Upper lobe of left lung (tissue), 6 donors: ENCODE data around the gene PLSCR1. TPM values are rescaled to one million over a fixed set of nuclear protein-coding genes. Genes with fewer than 3 reads are reported as not detected.

Source experiments
- ATAC-seq, 2 donors: fragments of 200-7000 bp; cut with Tn5 transposase; one replicate each; pipeline ENCODE4 v1.9.1; 2022; ENCODE audit warnings: mild to moderate bottlenecking in 2 of 2, moderate library complexity in 2 of 2; ENCODE audit not compliant: low FRiP score in 2 of 2
- DNase-seq, 2 donors: peaks; one replicate each; pipeline ENCODE4 v3.0.0-alpha.2; 2019 to 2020
- H3K27ac ChIP-seq, 4 donors: fragments of 200-600 bp; sonication (generic); one replicate each; pipeline ENCODE4 v1.5.1; 2016 to 2019
- H3K27me3 ChIP-seq, 4 donors: fragments of 200-600 bp; sonication (generic); one replicate each; pipeline ENCODE4 v1.5.1; 2017 to 2019
- H3K36me3 ChIP-seq, 4 donors: fragments of 200-600 bp; sonication (generic); one replicate each; pipeline ENCODE4 v1.5.1; 2016 to 2019
- H3K4me1 ChIP-seq, 4 donors: fragments of 200-600 bp; sonication (generic); one replicate each; pipeline ENCODE4 v1.5.1; 2018 to 2019
- H3K4me3 ChIP-seq, 4 donors: fragments of 200-600 bp; sonication (generic); one replicate each; pipeline ENCODE4 v1.5.1; 2017 to 2019; ENCODE audit warnings: mild to moderate bottlenecking in 2 of 4, moderate library complexity in 1 of 4
- H3K9me3 ChIP-seq, 4 donors: fragments of 200-600 bp; sonication (generic); one replicate each; pipeline ENCODE4 v1.5.1; 2018 to 2019
- EP300 ChIP-seq, 4 donors: sonication (generic); formaldehyde crosslinking; IDR thresholded peaks; one replicate each; pipeline ENCODE4 v1.5.1; 2017; ENCODE audit warnings: antibody characterized with exemption in 4 of 4, control low read depth in 2 of 4
- POLR2A ChIP-seq, 4 donors: fragments of 450-650 bp; IDR thresholded peaks; one replicate each; pipeline ENCODE4 v1.5.1; 2016 to 2017; ENCODE audit warnings: antibody characterized with exemption in 4 of 4, mild to moderate bottlenecking in 2 of 4
- POLR2AphosphoS5 ChIP-seq, 2 donors: sonication (generic); formaldehyde crosslinking; IDR thresholded peaks; one replicate each; pipeline ENCODE4 v1.5.1; 2017; ENCODE audit warnings: antibody characterized with exemption in 2 of 2
- WGBS, 2 donors: methylation state at CpG; one replicate each; pipeline ENCODE4 v1.1.5; 2017 to 2018; 5-methylcytosine and 5-hydroxymethylcytosine counted together
- total RNA-seq, 6 donors: library from RNA; depleted of rRNA in 4 of 6; stranded (reverse); fragments of >200 nt in 4 of 6; gene quantifications; one replicate each; pipeline versions ENCODE4 v1.1.0 to v1.2.1, GENCODE V29; 2016 to 2021
- TF ChIP-seq, protein P1 (sequence below), 6 experiments: fragments of 450-650 bp in 4 of 6; fragments of 200-600 bp in 2 of 6; sonication (generic) in 2 of 6; IDR thresholded peaks; one replicate each; pipeline ENCODE4 v1.5.1; 2016 to 2019; ENCODE audit warnings: antibody characterized with exemption in 6 of 6
- donor health status: DM: no; HTN: no; CAD: no; lungs with moderate emphysema.
- donor health status: DM: no; HTN: yes; CAD: no; lungs with severe emphysema.

The PLSCR1 gene
- total RNA-seq, 6 donors from 2014 or later: 77.4 to 173 (median 97.0) TPM

DNA sequence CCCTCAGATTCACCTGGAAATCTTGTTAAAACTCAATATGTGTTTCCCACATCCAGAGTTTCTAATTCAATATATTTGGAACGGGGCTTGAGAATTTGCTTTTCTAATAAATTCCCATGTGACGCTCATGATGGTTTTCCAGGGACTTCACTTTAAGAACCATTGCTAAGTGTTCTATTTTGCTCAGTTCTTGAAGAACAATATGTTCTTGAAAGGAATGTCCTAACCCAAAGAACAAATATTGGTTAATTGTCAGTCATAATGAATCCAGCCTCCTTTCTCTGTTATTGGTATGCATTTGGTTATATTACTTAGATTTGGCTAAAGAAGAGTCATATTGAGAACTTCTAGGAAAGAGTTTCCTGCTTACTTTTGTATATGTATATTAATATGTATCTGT is 70.7 kb downstream of the PLSCR1 start:
- ATAC-seq (no peak), DNase-seq (no peak)
- Histone ChIP-seq H3K27ac (no peak overlapping the region), H3K27me3 (no peaks in the 10 kb centered on the region), H3K36me3 (no peaks in the 10 kb centered on the region), H3K4me1 (peaks cover 0 to 15% (median 2%) of the 10 kb centered on the region in 4 donors), H3K9me3 (no peaks in the 10 kb centered on the region), H3K4me3 (no peak overlapping the region)
- TF ChIP-seq POLR2AphosphoS5 (IDR thresholded peaks at IDR 0.05) (no peak), POLR2A (IDR thresholded peaks at IDR 0.05) (no peak), EP300 (IDR thresholded peaks at IDR 0.05) (no peak)
- 77 to 88% methylated on average over 2 of the region's 2 CpGs for WGBS, 2 donors

DNA sequence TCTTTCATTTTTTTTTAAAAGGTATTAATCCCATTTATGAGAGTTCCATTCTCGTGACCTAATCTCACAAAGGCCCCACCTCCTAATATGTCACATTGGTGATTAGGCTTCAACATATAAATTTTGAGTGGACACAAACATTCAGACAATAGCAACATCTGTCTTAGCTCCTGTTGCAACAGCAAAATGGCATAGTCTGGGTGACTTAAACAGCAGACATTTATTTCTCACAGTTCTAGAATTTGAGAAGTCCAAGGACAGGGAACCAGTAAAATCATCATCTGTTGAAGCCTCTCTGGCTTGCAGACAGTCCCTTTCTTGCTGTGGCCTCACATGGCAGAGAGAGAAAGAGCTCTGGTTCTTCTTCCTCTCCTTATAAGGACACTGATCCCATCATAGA is 71.8 kb downstream of the PLSCR1 start:
- no peaks in the 10 kb centered on the region for H3K36me3 ChIP-seq
- H3K4me1 ChIP-seq: peaks cover 0 to 15% (median 2%) of the 10 kb centered on the region in 4 donors
- ATAC-seq: no peak
- WGBS, 2 donors: 81 to 82% methylated on average over 1 of the region's 1 CpG
- TF ChIP-seq EP300 (IDR thresholded peaks at IDR 0.05): no peak
- no peak for TF ChIP-seq POLR2A (IDR thresholded peaks at IDR 0.05)
- TF ChIP-seq, protein P1, sequence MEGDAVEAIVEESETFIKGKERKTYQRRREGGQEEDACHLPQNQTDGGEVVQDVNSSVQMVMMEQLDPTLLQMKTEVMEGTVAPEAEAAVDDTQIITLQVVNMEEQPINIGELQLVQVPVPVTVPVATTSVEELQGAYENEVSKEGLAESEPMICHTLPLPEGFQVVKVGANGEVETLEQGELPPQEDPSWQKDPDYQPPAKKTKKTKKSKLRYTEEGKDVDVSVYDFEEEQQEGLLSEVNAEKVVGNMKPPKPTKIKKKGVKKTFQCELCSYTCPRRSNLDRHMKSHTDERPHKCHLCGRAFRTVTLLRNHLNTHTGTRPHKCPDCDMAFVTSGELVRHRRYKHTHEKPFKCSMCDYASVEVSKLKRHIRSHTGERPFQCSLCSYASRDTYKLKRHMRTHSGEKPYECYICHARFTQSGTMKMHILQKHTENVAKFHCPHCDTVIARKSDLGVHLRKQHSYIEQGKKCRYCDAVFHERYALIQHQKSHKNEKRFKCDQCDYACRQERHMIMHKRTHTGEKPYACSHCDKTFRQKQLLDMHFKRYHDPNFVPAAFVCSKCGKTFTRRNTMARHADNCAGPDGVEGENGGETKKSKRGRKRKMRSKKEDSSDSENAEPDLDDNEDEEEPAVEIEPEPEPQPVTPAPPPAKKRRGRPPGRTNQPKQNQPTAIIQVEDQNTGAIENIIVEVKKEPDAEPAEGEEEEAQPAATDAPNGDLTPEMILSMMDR (IDR thresholded peaks at IDR 0.05): no peak
- TF ChIP-seq POLR2AphosphoS5 (IDR thresholded peaks at IDR 0.05): no peak
- no peaks in the 10 kb centered on the region for H3K27me3 ChIP-seq
- no peak for DNase-seq
- H3K4me3 ChIP-seq: no peak overlapping the region
- no peak overlapping the region for H3K27ac ChIP-seq
- H3K9me3 ChIP-seq: no peaks in the 10 kb centered on the region

DNA sequence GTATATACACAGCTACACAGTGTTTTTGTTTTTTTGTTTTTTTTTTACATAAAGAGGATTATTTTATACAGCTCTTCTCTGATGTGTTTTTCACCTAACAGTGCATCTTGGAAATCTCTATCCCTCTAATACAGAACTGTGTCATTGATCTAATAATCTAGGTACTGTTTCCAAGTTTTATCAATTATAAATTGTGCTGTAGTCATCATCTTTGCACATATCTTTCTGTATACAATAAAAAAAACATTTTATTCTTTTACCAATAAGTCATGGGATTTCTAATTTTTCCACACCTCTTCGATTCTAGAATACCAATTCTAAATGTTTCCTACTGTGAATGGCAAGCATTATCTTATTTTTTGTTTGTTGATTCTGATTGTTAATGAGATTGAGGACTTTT is 73.4 kb downstream of the PLSCR1 start:
- Histone ChIP-seq H3K4me3 (no peak overlapping the region), H3K27me3 (no peaks in the 10 kb centered on the region), H3K4me1 (peaks cover 0 to 15% (median 2%) of the 10 kb centered on the region in 4 donors), H3K27ac (no peak overlapping the region), H3K36me3 (no peaks in the 10 kb centered on the region), H3K9me3 (no peaks in the 10 kb centered on the region)
- DNase-seq (no peak), ATAC-seq (no peak)
- WGBS, 2 donors: 93% methylated on average over 1 of the region's 1 CpG
- no peak for TF ChIP-seq POLR2A (IDR thresholded peaks at IDR 0.05)
- TF ChIP-seq, protein P1 (IDR thresholded peaks at IDR 0.05): no peak
- TF ChIP-seq POLR2AphosphoS5 (IDR thresholded peaks at IDR 0.05): no peak
- no peak for TF ChIP-seq EP300 (IDR thresholded peaks at IDR 0.05)

DNA sequence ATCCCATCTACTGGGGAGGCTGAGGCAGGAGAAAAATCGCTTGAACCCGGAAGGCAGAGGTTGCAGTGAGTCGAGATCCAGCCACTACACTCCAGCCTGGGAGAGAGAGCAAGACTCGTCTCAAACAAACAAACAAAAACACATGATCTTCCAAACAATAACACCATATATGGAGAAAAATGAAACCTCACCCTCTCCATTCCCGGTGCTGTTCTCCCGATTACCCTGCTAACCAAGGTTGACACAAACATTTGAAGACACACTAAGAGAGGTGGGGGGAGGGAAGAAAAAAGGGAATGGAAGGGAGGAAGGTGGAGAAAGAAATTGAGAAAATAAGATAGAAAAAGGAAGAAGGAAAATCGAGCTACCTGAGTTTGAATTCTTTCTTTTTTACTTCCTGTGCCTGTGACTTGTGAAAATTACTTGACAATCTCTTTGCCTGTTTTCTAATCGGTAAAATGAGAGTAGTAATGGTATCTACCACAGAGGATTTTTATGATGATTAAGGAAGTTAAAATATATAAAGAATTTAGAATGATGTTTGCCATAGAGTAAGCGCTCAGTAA is 73.9 kb downstream of the PLSCR1 start:
- no peak overlapping the region for H3K4me3 ChIP-seq
- TF ChIP-seq, protein P1 (IDR thresholded peaks at IDR 0.05): no peak
- no peak for TF ChIP-seq POLR2A (IDR thresholded peaks at IDR 0.05)
- no peak for TF ChIP-seq POLR2AphosphoS5 (IDR thresholded peaks at IDR 0.05)
- TF ChIP-seq EP300 (IDR thresholded peaks at IDR 0.05): no peak
- H3K36me3 ChIP-seq: no peaks in the 10 kb centered on the region
- peaks cover 0 to 15% (median 2%) of the 10 kb centered on the region in 4 donors for H3K4me1 ChIP-seq
- no peaks in the 10 kb centered on the region for H3K9me3 ChIP-seq
- 84 to 92% methylated on average over 9 of the region's 9 CpGs for WGBS, 2 donors
- ATAC-seq: no peak
- no peaks in the 10 kb centered on the region for H3K27me3 ChIP-seq
- no peak for DNase-seq
- H3K27ac ChIP-seq: no peak overlapping the region

DNA sequence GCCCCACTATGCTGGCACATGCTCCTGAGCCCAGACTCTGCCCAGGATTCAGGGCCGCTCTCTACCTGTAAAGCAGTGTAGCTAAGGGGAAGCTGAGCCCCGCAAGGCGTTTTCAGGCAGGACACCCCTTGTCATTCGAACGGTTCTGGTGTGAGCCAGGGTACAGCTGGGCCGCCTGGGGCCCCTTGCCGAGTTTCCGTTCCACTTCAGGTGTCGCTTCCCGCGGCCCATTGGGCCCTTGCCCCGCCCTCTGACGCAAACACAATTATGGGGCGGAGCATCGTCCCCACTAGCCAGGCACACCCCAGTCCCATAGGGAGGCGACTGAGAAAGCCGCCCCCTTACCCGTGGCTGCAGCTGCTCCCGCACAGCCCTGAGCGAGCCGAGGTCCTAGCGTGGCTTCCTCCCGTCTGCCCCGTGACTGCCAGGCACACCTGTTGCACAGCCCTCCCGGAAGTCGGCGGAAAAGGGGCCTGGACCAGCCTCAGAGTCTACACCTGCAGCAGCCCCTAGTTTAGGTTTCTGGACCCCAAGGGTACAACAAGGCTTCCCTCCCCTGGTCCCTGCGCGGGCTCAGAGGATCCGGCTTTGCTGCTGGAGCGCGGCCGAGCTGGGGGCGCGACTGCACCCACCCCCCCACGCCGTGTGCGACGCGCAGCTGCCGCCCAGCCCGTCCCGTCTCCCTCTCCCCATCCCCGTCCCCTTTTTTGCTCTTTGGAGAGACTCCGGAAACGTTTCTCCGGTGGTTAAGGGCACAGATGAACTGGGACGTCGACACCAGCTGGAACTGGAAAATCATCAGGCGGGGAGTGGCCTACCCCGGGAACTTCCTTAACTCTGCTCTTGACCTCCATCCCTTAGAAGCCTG is 75.0 kb downstream of the PLSCR1 start, which contains the start of gene PLSCR2:
TSS of gene PLSCR2 (minus strand) at position 412 of the 868 bp plus-strand sequence. CDS start 9,657 bp downstream, outside the sequence.
- peak; percentile 92 to 95 for ATAC-seq
- DNase-seq: peak; percentile 84 to 88
- Histone ChIP-seq H3K36me3 (no peaks in the 10 kb centered on the region), H3K27me3 (no peaks in the 10 kb centered on the region), H3K4me3 (peak within 1 kb of the TSS; percentile 12 to 70 (median 54)), H3K9me3 (no peaks in the 10 kb centered on the region), H3K4me1 (peaks cover 0 to 15% (median 2%) of the 10 kb centered on the region in 4 donors), H3K27ac (peak within 1 kb of the TSS; percentile 50 to 87 (median 79))
- TF ChIP-seq, protein P1 (IDR thresholded peaks at IDR 0.05): no peak
- TF ChIP-seq POLR2A (IDR thresholded peaks at IDR 0.05) (peak in 2 of 4 donors; percentile 54 to 82), EP300 (IDR thresholded peaks at IDR 0.05) (no peak), POLR2AphosphoS5 (IDR thresholded peaks at IDR 0.05) (peak in 1 of 2 donors; percentile 62)
- 12 to 13% methylated on average over 18 to 35 of the region's 51 CpGs for WGBS, 2 donors
